Renal cortex interstitium (tissue), 11 donors: ENCODE measurements around the gene RPL13. TPM values are rescaled to one million over a fixed set of nuclear protein-coding genes. Genes with fewer than 3 reads are reported as not detected.
"Not testable (repeated sequence)": the region's sequence is repeated elsewhere in the genome, so short reads cannot be mapped to it uniquely, and the experiment has no call there.

Experiments
- DNase-seq, 11 donors: peaks; one replicate each; pipeline ENCODE4 v3.0.0-alpha.2; 2013; ENCODE audit warnings: low read depth in 9 of 11, low spot score in 4 of 11; ENCODE audit errors: extremely low read depth in 1 of 11
- polyA plus RNA-seq, 3 donors: library from polyadenylated mRNA; unstranded; fragments of 120-200 nt; gene quantifications; one replicate each; pipeline ENCODE4 v1.2.1, GENCODE V29; 2013; ENCODE audit not compliant: insufficient read length in 3 of 3

RPL13 gene
- polyA plus RNA-seq, 3 donors = 1,503 to 2,429 (median 2,392) TPM

- no peak for DNase-seq
Measured at GRCh38 chr16:89584768-89585549, 24.5 kb downstream of the RPL13 start.

DNA sequence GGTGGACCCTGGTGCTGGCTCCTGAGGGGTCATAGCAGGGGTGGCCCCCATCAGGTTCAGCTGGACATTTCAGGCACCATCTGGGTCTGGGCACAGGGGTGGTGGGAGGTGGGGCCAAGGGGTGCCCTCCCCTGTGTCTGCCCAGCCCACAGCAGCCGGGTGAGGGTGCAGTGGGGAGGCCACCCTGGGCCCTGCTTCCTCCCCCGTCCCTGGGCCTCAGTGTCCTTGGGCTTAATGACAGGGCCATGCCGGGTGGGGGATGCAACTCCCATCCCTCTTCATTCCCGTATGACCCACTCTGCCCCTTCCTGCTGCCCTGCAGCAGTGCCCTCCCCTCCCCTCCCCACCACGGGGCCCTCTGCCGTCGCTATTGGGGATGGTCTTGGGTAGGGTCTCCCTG is 25.7 kb downstream of the RPL13 start:
- DNase-seq = no peak

GRCh38 chr16:89586853-89587252 is 26.4 kb downstream of the RPL13 start:
- DNase-seq = no peak

- not testable (repeated sequence) for DNase-seq
Measured at GRCh38 chr16:89587676-89588075, 27.2 kb downstream of the RPL13 start.

GRCh38 chr16:89588413-89589109 is 28.1 kb downstream of the RPL13 start:
- no peak for DNase-seq

DNA sequence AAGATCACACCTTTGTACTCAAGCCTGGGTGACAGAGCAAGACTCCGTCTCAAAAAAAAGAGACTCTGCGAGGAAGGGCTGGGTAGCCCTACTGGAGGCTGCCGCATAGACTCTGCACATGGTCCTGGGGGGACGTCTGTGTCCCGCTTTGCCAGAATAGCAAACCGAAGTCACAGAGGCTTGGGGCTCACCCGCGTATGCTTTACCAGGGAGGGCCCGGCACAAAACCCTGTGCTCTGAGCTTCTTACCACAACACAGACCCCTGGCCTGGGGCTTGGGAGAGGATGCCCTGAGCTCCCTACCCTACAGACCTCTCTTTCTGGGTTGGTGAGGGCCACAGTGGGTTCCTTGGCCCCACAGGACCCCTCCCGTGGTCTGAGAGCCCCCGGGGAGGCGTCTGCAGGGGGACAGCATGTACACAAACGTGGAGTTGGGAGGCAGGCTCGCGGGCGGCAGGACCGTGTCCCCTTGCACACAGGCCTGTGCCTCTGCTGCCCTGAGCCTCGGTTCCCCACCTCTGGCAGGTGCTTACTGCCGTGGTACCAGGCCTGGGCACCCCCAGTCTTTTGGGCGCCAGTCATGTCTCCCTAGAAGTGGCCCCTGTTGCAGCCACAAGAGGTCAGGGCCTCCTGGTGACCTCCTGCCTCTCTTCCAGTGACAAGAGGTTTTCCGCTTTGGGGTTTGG is 28.9 kb downstream of the RPL13 start:
- no peak for DNase-seq

- no peak for DNase-seq
Measured at GRCh38 chr16:89593841-89594240, 33.4 kb downstream of the RPL13 start.

GRCh38 chr16:89595330-89596060 is 35.0 kb downstream of the RPL13 start:
- DNase-seq = no peak

DNA sequence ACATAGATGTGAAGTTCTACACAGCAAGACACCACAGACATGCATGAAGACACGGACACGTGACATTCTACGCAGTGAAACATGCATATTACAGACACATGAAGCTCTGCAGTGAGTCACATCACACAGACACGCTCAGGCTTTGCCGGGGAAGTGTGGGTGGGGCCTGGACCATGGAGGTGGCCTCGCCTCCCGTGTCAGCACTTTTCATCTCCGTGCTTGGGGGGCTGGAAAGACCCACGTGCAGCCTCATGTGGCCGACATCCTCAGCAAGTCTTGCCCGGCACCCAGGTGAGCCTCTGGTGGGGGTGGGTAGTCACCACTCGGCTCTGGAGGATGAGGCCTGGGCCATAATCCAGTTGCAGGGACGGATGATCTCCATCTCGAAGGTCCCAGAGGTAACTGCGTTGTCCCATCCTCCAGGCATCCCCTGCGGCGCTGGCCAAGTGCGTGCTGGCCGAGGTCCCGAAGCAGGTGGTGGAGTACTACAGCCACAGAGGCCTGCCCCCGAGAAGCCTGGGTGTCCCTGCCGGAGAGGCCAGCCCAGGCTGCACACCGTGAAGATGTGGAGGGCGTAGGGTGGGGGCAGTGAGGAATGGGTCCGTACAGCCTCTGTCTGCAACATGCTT is 35.7 kb downstream of the RPL13 start:
- DNase-seq = no peak

- DNase-seq = no peak
Measured at GRCh38 chr16:89596957-89597649, 36.6 kb downstream of the RPL13 start.

DNA sequence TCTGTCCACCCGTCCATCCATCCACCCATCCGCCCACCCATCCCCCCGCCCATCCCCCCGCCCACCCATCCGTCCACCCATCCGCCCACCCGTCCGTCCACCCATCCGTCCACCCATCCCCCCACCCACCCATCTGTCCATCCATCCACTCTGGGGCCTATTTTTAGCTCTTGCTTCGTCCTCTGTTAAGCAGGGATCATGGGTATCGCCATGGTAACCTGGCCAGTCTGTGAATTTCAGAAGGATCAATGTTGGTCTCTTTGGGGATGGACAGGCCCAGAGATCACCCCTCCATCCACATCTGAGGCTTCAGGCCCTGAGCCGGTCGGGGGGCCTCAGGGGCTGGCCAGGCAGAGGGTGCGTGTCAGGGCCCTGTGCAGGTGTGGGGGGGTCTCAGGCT is 37.7 kb downstream of the RPL13 start:
- no peak for DNase-seq

DNA sequence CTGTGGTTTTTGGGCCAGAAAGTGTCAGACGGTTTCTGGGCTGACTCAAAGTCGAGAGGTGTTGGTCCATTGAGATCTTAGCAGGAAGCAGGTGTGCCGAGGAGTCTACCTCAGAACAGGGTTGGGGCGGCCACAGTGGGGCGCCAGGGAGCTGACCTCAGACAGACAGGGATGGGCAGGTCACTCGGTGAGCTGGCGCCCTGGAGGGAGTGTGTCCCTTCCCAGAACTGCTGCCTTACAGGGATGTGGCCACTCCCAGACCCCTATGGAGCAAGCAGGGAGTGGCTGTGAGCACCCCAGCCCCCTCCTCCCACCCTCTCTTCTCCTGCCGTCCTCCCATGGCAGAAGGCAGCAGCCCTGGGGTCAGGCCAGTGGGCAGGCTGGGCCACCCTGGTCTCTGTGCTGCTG is 39.0 kb downstream of the RPL13 start:
- no peak for DNase-seq

DNA sequence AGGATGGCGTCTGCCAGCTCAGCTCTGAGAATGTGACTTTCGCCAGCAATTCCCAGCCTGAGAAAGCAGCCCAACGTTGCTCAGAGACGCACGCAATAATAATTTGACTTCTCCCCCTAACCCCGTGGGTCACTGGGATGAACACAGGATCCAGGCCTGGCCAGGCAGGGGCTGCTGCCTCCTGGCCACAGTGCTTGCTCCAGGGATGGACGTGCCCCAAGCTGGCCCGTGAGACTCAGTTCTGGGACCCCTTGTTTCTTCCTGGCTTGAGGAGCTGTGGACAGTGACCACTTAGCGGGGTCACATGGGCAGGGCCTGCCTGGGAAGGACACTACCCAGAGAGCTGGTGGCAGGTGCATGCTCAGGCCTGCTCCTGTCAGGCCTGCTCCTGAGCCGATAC is 39.4 kb downstream of the RPL13 start:
- no peak for DNase-seq

- no peak for DNase-seq
Measured at GRCh38 chr16:89600427-89600826, 39.9 kb downstream of the RPL13 start.

DNA sequence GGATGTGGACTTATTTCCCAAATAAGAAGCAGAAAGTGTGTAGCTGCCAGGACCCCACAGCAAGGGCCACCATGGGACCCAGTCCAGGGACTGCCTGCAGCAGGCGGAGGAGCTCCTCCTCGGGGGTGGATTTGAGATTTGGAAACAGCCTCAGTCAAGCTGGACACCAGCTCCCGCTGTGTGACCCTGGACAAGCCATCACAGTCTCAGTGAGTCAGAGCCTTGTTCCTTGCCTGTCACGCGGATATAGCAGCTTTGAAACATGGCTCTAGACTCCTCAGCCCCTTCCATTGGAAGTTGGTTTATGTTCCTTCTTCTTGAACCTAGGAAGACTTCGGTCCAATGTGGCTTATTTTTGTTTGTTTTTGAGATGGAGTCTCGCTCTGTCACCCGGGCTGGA is 40.5 kb downstream of the RPL13 start:
- DNase-seq = no peak

DNA sequence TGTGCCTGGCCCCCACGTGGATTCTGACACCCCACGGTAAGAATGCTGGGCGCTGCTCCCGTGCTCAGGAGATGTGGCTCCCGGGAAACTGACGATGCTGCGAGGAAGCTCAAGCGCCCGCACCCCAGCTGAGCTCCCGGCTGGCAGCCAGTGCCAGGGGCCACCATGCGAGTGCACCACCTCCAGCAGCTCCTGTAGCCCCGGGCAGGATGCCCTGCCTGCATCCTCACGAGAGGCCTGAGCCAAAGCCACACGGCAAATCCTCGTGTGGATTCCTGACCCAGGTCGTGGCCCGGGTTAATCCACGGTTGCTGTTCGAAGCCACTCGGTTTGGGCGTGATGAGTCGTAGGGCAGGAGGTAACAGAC is 41.4 kb downstream of the RPL13 start:
- DNase-seq = no peak

DNA sequence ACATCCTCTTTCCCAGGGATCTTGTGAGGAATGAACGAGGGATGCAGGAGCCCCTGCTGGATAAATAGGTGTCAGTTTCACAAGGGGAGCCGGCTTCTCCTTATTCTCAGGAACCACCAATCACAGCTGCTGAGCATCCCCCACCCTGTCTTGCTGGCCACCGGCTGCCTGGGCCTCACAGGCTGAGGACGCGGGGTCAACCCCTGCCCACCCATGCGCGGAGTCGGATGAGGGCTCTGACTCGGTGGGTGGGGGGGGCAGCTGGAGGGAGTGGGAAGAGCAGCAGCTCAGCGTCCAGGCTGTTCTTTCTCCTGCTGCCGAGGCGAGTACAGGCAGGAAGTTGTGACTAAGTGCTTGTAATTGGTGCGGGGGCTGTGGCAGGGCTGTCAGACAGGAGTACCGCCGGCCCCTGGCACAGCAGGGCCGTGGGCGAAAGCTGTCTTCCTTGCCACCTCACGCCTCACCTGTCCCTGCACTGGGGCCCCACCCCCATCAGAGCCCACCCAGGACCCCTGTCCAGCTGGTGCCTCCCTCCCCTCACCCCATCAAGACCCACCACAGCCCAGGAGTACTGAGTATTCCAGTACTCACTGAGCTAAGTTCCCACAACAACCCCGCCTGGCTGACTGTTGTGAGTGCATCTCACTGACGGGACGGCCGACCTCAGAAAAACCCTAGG is 41.9 kb downstream of the RPL13 start:
- DNase-seq = peak in 10 of 11 donors; percentile 48 to 92 (median 86)
